NCI-H1436 treated with DMSO at 0.1 percent for 48 hours (cell line): ENCODE results near the gene CACNA1D.
"Not testable (repeated sequence)": the region's sequence is repeated elsewhere in the genome, so short reads cannot be mapped to it uniquely, and the experiment has no call there.

Experiments
- DNase-seq: peaks from one replicate; lab custom pipeline; 2025; lab: John Stamatoyannopoulos, UW

Gene CACNA1D

DNA sequence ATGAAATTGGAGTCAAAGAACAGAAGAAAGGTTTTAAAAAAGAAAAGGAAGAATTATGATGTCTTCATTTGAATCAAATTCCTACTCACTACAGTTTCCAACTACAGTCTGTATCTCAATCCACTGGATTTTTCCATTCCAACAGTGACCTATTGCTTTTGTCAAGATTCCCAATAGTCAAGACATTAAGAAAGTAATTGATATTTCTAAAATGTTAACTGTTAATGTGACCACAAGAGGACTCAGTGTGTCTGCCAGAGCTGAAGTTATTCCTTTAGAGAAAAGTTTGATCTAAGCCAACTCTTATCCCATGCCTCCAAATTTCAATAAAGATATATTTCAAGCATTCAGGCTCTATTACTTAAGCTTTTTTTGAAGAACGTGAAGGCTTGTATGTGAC, 163.2 kb downstream of the CACNA1D start:
- no peak for DNase-seq

DNA sequence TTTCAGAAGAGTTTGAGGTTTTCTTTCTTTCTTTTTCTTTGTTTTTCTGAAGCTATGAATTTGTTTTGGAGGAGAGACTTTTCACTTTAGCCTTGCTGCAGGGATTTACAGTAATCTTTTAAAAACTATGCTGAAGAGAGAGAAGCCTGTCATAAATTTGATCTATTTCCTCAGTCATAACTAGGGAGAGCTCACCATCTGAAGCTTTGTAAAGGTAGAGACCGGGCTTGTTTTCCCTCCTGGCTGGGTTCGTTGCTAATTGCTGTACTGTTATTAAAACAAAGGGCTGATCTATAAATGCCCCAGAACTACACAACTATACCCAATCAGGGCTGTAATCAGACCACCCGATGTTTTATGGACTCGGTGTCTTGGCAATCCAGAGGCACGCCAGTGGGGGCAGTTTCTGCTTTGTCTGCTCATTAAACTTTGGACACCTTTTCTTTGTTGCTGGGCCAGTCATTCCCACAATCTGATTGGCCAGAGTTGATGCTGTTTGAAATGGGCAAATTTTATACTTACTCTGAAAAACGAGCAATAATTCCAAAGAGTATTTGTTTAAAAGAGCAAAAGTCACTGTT, 164.3 kb downstream of the CACNA1D start:
- no peak for DNase-seq

GRCh38 chr3:53659996-53660395, 165.6 kb downstream of the CACNA1D start:
- DNase-seq, result no peak

- DNase-seq, result no peak
Measured at GRCh38 chr3:53661480-53661879, 167.1 kb downstream of the CACNA1D start.

DNA sequence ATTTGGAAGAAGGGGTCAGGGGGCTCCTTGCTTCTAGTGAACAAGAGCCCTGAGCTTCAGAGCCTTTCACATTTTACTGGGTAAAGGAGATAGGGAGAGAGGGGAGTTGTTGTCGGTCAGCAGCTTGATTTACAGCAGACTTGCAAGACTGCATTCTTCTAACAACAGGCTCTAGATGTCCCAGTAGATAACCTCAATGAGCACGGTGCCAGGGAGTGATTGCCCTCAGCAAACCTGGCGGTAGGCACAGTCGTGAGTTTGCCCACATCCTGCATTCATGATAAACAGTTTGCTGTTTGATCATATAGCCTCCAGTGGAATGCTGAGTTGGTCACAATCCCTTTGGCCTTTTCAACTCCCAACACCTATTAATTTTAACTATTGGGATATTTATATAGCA, 170.4 kb downstream of the CACNA1D start:
- DNase-seq, result not testable (repeated sequence)

DNA sequence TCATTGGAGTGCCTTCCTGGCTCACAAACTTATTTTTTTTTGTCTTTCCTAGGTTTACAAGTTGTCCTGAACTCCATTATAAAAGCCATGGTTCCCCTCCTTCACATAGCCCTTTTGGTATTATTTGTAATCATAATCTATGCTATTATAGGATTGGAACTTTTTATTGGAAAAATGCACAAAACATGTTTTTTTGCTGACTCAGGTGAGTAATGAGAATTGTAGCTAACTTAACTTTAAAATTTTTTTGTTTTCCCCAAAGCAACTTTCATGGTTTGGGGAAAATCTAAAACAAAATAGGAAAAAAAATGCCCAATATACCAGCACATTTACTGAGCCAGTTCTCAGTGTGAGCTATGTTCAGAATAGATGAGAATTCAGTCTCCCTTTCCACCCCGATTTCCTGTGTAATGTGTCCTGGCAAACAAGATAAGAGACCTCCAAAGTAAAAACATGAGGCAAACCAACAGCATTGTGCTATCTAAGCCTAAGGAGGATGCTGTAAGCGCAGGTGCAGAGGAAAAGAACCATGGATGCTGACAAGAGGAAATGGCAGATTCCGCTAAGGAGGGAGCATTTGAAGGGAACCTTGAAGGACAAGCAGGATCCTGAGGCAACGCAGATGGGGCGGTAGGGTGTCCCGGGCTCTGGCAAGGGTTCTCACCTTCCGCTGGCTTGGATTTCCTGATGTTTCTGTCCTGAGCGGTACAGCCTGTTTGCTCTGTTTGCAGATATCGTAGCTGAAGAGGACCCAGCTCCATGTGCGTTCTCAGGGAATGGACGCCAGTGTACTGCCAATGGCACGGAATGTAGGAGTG, 171.4 kb downstream of the CACNA1D start:
- no peak for DNase-seq

DNA sequence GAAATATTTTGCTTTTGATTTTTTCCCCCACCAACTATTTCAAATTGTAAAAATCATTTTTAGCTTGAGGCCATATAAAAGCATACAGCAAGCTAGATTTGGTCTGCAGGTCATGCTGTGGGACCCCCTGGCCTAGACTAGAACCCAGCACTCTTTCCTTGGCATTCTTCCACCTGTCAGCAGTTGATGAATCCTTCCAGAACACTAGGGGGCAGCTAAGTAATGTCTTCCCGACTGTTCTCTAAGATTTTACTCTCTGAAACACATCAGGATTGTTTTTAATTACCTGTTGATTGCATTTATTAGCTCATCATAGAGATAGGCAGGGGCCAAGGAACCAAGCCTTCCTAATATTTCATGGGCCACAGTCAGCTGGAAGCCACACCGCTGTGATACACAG, 174.5 kb downstream of the CACNA1D start:
- DNase-seq, result no peak

DNA sequence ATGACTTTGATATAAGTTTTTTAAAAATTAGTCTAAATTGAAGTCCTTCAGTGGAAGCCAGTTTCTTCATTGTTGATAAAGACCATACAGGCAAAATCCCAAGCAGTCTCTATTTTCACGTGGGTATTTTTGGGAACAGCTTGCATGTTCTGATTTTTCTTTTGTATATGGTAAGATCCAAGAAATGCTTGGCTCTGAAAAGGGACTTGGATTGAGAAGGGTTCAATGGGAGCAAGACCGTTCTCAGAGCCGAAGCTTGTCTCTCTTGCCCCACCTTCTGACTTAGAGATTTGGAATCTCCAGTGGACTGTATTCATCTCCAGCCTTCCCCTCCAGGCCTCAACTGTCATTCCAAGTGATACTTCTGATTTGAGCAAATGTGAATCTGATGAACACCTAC, 176.3 kb downstream of the CACNA1D start:
- DNase-seq, result no peak

DNA sequence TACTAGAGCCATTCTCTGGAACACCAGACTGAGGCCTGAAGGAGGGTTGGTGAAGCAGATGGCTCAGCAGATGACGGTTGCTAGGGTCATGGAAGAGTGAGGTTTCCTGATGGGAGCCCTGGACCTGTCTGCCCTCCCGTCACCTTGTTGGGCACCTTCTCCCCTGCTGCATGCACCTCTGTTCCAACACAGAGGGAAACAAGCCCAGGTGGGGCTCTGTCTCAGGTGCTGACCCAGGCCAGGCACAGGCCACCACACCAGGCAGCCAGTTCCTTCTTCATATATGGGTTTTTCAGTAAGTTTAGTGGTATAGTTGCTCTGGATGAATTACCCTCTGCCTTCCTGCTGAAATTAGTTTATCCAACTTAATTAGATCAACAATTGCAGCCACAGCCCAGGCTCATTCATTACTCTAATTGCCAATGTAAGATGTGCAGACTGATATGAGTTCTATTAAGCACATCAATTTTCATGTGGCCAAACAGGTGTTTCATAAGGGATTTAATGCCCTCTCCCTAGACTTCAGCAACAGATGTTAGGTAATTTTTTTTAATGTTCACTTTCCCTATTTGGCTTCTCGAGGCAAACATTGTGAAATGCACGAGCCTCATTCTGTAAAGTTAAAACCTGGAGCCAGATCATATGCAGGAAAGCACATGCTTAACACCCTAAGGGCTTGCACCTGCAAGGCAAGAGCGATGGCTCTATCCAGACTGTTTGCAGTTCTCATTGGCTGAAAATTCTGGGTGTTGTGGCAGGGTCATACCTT, 177.0 kb downstream of the CACNA1D start:
- no peak for DNase-seq

DNA sequence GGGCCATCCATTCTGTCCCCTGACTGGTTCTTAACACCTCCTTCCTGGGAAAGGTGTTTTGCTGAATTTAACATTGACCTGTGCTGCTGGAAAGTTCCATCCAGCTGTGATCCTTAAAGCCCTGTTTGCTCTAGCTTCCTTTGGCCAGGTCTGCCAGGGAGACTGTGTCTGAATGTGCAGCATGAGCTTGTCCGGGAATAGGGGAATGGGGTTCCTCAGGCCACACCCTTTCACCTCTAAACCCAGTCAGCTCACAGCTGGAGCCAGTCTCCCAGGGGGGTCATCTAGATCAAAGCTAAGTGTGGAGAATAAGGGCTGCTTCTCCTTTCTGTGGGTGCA, 177.5 kb downstream of the CACNA1D start:
- DNase-seq, result no peak

GRCh38 chr3:53672981-53673380, 178.6 kb downstream of the CACNA1D start:
- no peak for DNase-seq

GRCh38 chr3:53673722-53674350, 179.4 kb downstream of the CACNA1D start:
- DNase-seq, result no peak

DNA sequence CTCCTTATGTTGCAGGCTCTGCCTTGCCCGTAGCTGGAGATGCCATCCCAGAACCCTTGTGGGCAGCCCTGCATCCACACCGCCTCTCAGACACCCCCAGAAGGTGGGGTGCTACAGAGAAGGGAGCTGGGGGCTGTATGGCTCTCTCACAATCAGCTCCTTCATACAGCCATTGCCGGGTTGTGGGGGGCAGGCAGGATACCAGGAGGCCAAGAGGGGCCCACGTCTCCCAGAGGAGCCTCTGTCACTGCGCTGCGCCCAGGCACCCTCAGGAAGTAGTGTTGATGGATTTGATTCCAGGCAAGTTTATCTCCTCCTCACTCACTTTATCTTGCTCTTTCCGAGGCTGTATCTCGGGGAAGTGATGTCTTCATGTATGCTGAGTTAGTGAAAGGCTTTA, 180.2 kb downstream of the CACNA1D start:
- DNase-seq, result no peak

GRCh38 chr3:53675022-53675697, 180.7 kb downstream of the CACNA1D start:
- no peak for DNase-seq

- no peak for DNase-seq
Measured at GRCh38 chr3:53675942-53676341, 181.5 kb downstream of the CACNA1D start.

- DNase-seq, result no peak
Measured at GRCh38 chr3:53677413-53677812, 183.0 kb downstream of the CACNA1D start.

DNA sequence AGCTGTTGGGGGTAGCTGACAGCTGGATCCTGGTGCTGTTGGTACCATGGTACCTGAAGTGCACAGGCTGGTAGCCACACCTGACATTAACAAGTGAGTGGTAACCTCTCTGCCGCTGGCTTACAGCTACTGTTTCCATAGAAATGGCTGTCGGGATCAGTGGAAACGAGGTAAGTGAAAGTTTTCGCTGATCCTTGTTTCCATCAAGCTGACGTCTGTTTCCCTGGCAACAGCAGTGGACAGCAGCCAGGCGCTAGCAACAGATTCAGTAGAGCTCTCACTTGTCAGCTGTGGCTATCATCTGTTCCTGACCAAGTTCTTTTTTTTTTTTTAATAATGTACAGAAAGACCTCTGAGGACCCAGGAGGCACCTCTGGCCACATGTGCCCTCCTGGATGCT, 185.6 kb downstream of the CACNA1D start:
- no peak for DNase-seq

- no peak for DNase-seq
Measured at GRCh38 chr3:53682807-53683206, 188.4 kb downstream of the CACNA1D start.

- DNase-seq, result no peak
Measured at GRCh38 chr3:53688066-53688465, 193.7 kb downstream of the CACNA1D start.

GRCh38 chr3:53688989-53689388, 194.6 kb downstream of the CACNA1D start:
- no peak for DNase-seq

DNA sequence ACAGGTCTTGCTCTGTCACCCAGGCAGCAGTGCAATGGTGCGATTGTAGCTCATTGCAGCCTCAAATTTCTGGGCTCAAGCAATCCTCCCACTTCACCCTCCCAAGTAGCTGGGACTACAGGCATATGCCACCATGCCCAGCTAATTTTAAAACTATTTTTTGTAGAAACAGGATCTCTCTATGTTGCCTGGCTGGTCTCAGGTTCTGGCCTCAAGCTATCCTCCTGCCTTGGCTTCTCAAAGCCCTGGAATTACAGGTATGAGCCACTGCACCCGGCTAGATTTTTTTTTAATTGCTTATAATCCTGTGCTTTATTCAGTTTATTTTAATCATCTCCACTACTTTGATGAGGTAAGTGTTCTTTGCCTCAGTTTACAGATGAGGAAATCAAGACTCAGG, 195.3 kb downstream of the CACNA1D start:
- DNase-seq, result no peak

- DNase-seq, result no peak
Measured at GRCh38 chr3:53690521-53690920, 196.1 kb downstream of the CACNA1D start.
